ENCODE results near the gene MEAF6. TPM values are rescaled to one million over a fixed set of nuclear protein-coding genes. Genes with fewer than 3 reads are reported as not detected.
"Not testable (repeated sequence)": the region's sequence is repeated elsewhere in the genome, so short reads cannot be mapped to it uniquely, and the experiment has no call there.

Gene MEAF6
- 83.8 and 98.8 TPM in 2 replicates for total RNA-seq (2014; rRNA removed; shearing (Covaris generic))

DNA sequence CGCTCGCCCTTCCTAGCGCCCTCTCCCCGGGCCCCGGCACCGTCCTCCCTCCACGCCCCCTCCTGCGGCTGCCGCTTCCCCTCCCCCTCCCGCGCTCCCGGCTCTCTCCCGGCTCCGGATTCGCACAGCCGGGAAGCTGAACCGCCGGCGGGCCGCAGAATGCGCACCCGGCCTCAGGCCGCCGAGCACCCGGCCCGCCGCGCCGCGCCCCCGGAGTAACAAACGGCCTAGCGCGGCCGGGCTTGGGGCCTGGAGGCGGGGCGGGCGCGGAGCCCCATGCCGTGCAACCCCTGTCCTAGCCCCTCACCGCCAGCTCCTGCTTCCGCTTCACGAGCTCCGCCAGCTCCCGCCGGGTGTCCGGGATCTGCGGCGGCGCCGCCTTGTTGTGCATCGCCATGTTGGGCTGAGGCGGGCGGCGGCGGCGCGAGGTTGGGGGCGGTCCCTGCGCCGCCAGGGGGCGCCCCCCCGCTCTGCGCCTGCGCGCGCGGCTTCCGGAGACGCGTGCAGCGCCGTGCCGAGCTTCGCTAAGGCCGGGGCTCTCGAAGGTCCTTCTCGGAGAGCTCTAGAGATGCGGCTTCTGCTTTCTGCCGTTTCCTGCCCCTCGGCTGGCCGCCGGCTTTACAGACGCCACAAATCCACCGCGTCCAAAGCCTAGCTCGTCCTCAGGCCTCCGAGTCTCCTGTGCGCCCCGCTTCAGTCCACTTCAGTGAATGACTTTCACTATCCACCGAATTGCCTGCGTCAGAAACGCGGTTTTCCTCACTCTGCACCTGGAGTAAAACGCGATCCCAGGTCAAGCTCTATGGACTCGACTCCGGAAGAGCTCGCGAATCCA, at the start of gene MEAF6:
MEAF6 (minus strand) TSS at position 417 of the 835 bp plus-strand sequence; CDS start at position 397, 20 bp downstream.
- peak; percentile 91 for DNase-seq (ENCODE audit: low read depth)

DNA sequence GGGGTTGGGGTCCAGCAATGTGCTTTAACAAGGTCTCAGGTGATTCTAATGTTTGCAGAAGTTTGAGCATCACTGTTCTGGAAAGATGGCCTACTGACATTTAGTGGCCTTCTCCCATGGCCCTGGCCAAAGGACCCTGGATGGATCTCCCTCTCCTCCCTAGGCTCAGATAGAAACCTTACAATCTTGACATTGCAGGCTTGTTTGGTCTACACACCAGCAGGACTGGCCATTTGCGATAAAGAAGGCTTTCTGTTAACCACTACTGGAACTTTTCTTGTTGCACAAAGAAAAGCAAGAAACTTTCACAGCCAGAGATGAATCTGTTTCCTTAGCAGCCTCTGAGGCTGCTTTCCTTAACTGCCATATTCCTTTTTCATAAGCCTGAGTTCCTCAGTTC, 48.4 kb upstream of the MEAF6 start:
- no peak for DNase-seq (ENCODE audit: low read depth)

DNA sequence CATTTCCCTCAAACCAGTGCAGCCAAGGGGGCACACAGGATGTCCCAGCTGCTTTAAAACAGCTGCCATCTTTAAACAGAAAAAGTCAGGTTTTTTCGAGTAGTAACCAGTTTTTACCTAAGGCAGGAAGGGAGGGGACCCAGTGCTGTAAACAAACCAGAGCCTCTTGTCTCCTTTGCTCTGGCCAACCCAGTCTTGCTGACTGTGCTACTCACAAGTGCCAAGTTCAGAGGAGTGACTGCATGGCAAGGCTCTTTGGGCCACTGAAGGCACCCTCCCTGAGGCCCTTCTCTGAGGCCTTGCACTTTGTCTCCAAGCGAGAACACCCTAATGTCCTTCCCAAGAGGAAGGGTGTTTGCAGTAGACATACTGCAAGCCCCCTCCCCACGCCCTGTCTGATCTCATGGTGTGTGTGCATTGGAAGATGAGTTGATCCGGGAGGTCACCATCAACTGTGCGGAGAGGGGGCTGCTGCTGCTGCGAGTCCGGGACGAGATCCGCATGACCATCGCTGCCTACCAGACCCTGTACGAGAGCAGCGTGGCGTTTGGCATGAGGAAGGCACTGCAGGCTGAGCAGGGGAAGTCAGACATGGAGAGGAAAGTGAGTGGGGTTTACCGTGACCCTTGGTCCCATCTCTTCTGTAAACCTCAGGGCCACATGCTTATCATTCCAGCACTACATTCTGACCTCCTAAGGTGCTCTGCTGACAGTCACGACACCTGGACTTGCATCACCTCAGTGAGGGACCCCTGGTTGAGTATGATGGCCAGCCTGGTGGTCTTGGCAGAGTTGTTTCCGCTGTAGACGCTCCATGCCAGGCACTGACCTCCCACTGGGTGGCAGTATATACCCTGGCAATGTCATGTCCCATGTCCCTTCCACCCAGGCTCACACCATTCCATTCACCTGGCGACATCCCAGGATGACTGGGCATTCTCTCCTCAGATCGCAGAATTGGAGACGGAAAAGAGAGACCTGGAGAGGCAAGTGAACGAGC, 46.9 kb upstream of the MEAF6 start:
- DNase-seq (ENCODE audit: low read depth) = peak; percentile 52

DNA sequence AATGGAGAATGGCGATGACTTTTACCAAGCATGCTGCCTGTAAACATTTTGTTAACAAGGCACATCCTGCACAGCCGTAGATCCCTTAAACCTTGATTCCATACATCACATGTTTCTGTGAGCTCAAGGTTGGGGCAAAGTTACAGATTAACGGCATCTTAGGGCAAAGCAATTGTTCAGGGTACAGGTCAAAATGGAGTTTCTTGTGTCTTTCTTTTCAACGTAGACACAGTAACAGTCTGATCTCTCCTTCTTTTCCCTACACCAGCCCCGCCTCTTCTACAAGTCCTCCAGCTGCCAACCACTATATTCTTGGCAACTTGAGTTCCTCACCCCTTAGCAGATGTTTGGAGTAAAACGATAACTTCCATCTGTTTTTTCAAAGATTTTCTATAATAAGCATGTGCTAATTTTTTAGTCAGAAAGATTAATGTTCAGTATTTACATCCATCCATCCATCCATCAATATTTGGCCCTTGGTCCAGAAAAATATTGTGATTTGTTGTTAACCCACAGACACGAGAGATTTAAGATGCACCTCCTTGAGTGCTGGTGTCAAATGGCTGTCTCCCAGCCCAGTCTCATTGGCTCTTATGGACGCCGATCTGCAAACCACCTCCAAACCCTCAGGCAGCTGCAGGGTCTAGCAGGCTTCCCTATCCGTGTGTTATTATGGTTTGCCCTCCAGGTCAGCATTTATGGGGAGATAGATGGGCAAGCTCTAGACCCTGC, 46.0 kb upstream of the MEAF6 start:
- no peak for DNase-seq (ENCODE audit: low read depth)

DNA sequence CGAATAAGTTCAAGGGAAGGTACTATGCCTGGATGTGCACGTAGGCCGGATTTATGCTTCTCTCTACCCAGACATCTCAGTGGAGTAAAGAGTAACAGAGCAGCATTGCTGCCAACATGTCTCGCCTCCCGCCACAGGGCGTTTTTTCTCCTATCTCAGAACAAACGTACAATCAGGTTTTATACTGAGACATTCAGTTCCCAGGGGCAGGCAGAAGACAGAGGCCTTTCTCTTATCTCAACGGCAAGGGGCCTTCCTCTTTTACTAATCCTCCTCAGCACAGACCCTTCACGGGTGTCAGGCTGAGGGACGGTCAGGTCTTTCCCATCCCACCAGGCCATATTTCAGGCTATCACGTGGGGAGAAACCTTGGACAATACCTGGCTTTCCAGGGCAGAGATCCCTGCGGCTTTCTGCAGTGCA, 45.4 kb upstream of the MEAF6 start:
- DNase-seq (ENCODE audit: low read depth) = not testable (repeated sequence)

DNA sequence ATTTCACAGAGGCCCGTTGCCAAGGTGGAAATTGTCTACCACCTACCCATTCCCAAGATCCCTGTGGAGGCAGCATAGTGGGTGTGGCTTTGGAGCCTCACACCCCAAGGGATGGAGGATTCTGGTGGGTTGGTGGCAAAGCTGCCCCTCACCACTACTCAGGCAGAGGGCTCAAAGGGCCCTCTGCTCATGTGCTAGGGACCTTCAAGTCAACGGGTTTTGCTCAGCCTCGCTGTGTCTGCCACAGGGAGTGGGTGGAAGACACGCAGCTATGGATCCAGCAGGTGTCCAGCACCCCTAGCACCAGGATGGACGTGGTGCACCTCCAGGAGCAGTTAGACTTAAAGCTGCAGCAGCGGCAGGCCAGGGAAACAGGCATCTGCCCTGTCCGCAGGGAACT, 44.5 kb upstream of the MEAF6 start:
- no peak for DNase-seq (ENCODE audit: low read depth)

DNA sequence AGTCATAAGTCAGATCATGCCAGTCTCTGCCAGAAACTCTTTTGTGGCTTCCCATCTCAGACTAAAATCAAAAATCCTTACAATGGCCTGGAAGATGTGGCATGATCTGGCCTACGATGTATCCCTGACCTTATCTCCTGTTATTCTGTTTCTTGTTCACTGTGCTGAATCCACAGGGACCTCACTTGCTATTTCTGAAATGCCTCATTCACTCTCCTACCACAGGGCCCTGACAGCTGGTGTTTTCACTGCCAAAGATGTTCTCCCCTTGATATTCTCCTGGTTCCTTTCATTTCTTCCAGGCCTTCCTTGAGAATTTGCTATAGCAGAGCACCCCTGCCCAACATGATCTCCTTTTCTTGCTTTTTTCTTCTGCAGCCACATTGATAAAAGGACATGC, 43.8 kb upstream of the MEAF6 start:
- no peak for DNase-seq (ENCODE audit: low read depth)

DNA sequence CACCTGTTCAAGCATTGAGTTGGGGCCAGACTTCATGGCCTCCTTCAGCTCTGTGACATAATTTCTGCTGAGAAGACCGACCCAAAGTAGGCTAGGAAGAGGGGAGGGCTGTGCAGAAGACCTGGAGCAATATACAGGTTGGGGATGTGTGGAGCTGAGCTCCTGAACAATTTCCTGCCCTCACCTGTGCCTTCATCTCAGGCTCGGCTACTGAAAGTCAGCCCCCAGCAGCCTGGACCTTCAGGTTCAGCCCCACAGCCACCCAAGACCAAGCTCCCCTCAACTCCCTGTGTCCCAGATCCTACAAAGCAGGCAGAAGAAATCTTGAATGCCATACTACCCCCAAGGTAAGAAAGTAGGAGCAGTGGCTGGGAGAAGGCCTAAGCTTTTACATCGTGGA, 42.8 kb upstream of the MEAF6 start:
- DNase-seq (ENCODE audit: low read depth) = no peak

DNA sequence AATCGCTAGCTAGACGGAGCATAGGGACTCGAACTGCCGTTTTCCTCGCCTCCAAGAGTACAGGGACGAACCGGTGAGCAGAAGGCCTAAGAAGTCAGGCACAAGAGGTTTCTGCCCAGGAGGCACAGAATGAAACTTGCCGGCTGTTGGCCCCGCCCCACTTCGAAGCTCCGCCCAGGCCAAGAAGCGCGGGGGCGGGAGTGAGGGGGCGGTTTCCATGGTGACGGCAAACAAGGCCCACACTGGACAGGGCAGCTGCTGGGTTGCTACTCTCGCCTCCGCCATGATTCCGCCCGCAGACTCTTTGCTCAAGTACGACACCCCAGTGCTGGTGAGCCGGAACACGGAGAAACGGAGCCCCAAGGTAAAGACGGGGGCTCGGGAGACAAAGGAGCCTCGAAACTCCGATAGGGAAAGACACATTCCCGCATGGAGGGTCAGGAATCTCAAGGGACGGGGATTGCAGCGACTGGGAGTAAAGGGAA, 42.2 kb upstream of the MEAF6 start, which contains the start of gene DNALI1:
DNALI1 (plus strand) TSS at position 229 of the 485 bp plus-strand sequence; CDS start at position 284, 55 bp downstream.
- peak; percentile 85 for DNase-seq (ENCODE audit: low read depth)

DNA sequence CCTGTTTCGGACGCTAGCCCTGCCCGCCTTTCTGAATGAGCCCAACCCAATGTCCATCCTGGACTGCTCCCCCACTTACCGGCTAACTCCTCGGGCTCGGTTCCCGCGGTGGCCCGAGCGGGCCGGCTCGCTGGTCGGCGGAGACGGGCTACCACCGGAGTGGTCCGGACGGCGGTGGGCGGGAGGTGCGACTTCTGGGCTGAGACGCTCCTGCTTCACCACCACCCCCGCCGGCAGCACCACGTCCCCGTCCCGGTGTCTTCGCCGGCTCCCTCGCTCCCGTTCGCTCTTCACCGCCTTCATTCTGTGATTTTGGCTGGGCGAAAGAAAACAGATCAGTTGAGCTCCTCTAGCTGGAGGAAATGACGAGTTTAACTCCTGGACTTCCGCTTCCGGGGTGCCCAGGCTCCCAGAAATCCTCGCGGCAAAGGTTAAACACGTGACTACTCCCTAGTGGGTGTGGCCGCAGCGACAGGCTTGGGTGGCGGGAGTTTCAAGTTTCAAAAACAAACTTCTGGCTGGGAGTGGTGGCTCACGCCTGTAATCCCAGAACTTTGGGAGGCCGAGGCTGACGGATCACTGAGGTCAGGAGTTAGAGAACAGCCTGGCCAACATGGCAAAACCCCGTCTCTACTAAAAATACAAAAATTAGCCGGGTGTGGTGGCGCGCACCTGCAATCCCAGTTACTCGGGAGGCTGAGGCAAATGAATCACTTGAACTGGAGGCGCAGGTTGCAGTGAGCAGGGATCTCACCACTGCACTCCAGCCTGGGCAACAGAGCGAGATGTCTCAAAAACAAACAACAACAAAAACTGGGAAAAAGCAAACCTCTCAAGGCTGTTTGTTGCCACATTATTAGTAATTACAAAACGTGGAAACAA, 39.6 kb upstream of the MEAF6 start, which contains the start of gene SNIP1:
SNIP1 (minus strand) TSS at position 367 of the 882 bp plus-strand sequence; CDS start at position 303, 64 bp downstream.
- DNase-seq (ENCODE audit: low read depth) = peak; percentile 91

DNA sequence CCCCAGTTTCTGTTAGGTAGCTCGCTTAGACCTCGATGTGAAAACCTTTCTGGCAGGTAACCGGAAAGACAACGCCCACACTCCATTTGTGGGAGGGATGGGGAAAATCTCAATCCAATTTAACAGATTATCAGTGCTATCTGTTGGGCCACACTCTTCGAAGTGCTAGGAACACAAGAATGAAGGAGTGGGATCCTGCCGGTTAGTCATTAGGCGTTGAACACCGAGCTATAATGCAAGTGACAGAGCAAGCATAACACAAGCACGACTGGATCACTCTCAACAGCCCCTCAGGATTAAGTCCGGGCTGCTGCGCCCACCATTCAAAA, 39.0 kb upstream of the MEAF6 start:
- DNase-seq (ENCODE audit: low read depth) = no peak

DNA sequence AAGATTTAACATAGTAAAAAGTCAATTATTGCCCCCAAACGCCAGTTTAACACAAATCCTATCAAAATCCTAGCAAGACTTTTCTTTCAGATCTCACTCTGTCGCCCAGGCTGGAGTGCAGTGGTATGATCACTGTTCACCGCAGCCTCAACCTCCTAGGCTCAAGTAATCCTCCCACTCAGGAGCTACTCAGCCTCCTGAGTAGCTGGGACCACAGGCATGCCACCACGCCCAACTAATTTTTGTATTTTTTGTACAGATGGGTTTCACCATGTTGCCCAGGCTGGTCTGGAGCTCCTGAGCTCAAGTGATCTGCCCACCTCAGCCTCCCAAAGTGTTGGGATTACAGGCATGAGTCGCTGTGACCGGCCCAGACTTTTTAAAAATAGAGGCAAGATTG, 34.8 kb upstream of the MEAF6 start:
- DNase-seq (ENCODE audit: low read depth) = peak; percentile 44

DNA sequence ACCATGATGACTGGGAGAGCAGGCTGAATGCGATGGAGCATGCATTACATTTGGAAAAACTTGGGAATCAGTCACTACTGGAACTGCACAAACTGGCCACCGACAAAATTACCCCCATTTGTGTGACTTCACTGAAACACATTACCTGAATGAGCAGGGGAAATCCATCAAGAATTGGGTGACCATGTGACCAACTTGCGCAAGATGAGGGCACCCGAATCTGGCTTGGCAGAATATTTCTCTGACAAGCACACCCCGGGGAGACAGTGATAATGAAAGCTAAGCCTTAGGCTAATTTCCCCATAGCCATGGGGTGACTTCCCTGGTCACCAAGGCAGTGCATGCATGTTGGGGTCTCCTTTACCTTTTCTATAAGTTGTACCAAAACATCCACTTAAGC, 30.5 kb upstream of the MEAF6 start:
- DNase-seq (ENCODE audit: low read depth) = no peak

DNA sequence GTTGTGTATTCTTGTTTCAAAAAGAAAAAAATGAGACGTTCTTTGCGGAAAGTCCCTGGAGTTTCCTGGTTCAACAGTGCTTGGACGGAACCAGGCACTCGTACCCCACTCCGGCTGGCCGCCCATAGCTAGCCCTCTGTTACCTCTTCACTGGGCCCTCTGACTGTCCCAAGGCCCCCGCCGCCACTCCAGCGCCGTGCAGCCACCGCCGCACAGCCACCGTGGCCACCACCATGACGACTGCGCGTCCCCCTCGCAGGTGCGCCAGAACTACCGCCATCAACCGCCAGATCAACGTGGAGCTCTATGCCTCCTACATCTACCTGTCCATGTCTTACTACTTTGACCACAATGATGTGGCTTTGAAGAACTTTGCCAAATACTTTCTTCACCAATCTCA, 30.0 kb upstream of the MEAF6 start:
- no peak for DNase-seq (ENCODE audit: low read depth)

DNA sequence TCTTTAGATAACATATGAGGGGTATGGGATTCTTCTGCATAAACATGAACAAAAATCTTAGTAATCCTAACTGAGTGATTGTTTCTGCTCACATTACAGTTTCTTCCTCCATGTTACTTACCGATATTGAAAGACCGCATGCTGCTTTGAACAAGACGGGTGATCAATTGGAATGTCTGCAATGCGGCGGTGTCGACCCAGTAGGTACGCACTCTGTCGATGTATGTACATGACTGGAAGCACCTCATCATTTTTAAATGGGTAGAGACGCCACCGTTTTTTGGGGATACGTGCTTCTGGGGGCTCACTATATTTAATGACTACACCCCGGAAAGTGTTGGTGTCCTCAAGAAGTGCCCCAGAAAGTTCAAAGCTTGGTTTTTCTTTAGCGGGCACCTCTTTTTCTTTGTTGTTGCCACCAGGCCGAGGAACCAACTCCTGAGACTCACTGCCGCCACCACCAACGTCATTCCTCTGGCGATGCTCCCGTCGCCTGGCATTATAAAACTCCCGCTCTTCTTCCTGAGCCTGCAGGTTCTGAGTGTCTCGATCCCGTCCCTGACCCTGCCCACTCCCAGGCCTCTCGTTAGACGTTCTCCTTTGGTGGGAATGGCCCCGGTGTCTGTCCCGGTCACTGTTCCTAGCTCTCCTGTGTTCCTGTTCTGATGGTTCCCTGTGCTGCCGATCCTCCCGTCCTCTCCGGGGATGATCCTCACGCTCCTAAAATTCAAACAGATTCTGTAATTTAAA, 25.6 kb upstream of the MEAF6 start:
- DNase-seq (ENCODE audit: low read depth) = no peak

DNA sequence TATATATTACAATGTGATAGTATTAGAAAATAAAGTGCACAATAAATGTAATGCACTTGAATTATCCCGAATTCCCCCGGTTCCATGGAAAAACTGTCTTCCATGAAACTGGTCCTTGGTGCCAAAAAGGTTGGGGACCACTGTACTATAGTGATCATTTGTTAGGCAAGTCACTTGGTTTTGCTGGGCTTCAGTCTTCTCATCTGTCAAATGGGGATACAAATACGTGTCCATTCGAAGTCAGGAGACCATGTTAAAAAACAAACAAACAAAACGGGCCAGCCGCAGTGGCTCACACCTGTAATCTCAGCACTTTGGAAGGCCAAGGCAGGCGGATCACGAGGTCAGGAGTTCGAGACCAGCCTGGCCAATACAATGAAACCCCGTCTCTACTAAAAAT, 24.6 kb upstream of the MEAF6 start:
- DNase-seq (ENCODE audit: low read depth) = not testable (repeated sequence)

DNA sequence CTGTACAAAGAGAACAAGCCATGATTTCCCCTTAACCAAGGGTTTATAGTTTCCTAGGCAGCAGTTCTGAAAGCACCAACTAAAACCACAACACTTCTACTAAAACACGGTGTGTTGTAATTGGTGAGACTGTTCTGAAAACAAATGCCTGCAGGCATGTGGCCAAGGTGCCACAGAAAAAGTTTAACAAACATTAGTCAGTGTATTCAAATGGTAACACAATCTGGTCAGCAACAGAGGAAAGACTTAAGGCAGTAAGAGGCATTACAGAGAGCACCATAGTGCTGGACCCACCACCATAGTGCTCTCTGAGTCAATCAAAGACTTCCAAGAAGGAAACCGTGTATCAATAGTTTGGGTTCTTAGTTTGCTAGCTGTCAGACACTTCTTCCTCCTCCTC, 22.8 kb upstream of the MEAF6 start:
- peak; percentile 42 for DNase-seq (ENCODE audit: low read depth)

DNA sequence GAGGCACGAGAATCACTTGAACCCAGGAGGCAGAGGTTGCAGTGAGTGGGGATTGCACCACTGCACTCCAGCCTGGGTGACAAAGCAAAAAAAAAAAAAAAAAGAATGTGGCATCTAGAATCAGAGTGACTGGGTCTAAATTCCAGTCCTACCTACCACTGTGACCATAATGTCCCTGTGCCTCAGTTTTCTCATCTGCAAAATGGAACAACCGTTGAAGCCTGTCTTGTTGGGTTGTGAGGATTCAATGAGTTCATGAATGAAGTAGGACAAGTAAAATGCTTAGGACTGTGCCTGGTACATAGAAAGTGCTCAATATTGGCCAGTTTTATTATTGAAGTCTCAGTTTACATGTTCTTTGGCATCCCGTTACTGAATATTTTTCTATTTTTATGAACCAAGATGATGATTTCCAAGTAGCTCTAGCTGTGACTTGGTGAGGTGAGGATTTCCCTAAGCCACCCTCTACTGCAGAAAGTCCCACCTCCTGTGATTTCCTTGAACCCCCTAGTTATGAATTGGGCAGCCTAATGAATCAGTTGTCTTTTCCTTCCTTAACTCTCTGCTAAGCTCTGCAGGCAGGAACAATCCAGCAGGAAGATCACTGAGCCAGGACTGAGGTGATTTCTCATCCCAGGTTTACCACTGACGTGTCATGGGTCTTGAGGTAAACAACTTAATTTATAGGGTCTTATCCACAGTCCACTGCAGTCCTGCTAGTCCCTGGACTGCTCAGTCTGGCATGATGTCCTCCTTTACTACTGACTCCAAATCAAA, 18.9 kb upstream of the MEAF6 start:
- no peak for DNase-seq (ENCODE audit: low read depth)

Measured in Daoy (cell line).